HEK293 (cell line): ENCODE data around the gene GRN.

Source experiments
- ATF2 ChIP-seq: fragments of 450-650 bp; formaldehyde crosslinking; IDR thresholded peaks from 2 replicates; pipeline ENCODE4 v1.5.1; 2016; ENCODE audit warnings: missing biosample characterization, missing genetic modification characterization, low read depth
- CTCF ChIP-seq: fragments of 450-650 bp; formaldehyde crosslinking; IDR thresholded peaks from 2 replicates; pipeline ENCODE4 v1.5.1; 2016; ENCODE audit warnings: missing biosample characterization, missing genetic modification characterization
- OVOL3 ChIP-seq: fragments of 450-650 bp; formaldehyde crosslinking; IDR thresholded peaks from 2 replicates; pipeline ENCODE4 v1.5.1; 2016; ENCODE audit warnings: missing biosample characterization, missing genetic modification characterization
- ZNF174 ChIP-seq: fragments of 450-650 bp; formaldehyde crosslinking; IDR thresholded peaks from 2 replicates; pipeline ENCODE4 v1.5.0; 2017; ENCODE audit warnings: missing biosample characterization, mild to moderate bottlenecking, missing genetic modification characterization
- ZNF274 ChIP-seq, 2 experiments: fragments of 200-500 bp in 1 of 2; fragments of 450-650 bp in 1 of 2; sonication (Bioruptor generic) in 1 of 2; formaldehyde crosslinking in 1 of 2; IDR thresholded peaks; 2 replicates each; pipeline versions ENCODE4 v1.5.1 to v1.6.1; 2014 to 2016; ENCODE audit warnings: borderline replicate concordance in 1 of 2, inconsistent platforms in 1 of 2, low read length in 1 of 2, missing biosample characterization in 1 of 2, missing genetic modification characterization in 1 of 2
- ZNF354C ChIP-seq: fragments of 450-650 bp; formaldehyde crosslinking; IDR thresholded peaks from 2 replicates; pipeline ENCODE4 v1.5.1; 2016; ENCODE audit warnings: missing biosample characterization, missing genetic modification characterization, low read depth, borderline replicate concordance
- ZNF366 ChIP-seq: fragments of 450-650 bp; formaldehyde crosslinking; conservative IDR thresholded peaks from 2 replicates; pipeline ENCODE4 v1.5.1; 2016; ENCODE audit warnings: missing biosample characterization, missing genetic modification characterization
- ZNF433 ChIP-seq: fragments of 450-650 bp; formaldehyde crosslinking; IDR thresholded peaks from 2 replicates; pipeline ENCODE4 v1.5.1; 2016; ENCODE audit warnings: missing biosample characterization, missing genetic modification characterization, low read depth
- ZNF561 ChIP-seq: fragments of 450-650 bp; IDR thresholded peaks from 2 replicates; pipeline ENCODE4 v1.5.1; 2018; ENCODE audit warnings: missing biosample characterization, missing genetic modification characterization, borderline replicate concordance
- ZNF707 ChIP-seq: fragments of 450-650 bp; formaldehyde crosslinking; IDR thresholded peaks from 2 replicates; pipeline ENCODE4 v1.5.1; 2016; ENCODE audit warnings: missing biosample characterization, missing genetic modification characterization
- TF ChIP-seq, protein P1 (sequence below): fragments of 450-650 bp; IDR thresholded peaks from 2 replicates; pipeline ENCODE4 v1.5.1; 2018; ENCODE audit warnings: missing biosample characterization, missing genetic modification characterization

DNA sequence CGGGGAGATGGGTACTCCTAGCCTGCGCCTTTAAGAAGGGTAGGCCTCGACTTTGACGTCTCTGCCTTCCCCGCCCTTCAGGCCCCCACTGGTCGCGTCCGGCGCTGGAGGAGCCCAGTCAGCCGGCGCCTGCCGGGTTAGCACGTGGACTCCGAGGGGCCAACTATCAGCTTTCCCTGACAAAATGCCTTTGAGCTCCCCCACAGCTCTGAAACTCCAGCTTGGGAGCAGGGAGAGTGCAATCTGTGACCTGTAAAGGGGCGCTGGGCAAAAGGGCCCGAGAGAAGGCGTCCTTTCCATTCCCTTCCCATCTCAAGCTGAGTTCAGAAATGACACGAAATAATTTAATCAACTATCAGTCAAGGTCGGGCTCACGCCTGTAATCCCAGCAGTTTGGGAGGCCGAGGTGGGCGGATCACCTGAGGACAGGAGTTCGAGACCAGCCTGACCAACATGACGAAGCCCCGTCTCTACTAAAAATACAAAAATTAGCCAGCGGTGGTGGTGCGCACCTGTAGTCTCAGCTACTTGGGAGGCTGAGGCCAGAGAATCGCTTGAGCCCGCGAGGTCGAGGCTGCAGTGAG is 18.1 kb upstream of the GRN start:
- TF ChIP-seq ZNF366 (tag by site-specific recombination) (no peak), ZNF354C (tag by site-specific recombination) (no peak), OVOL3 (tag by site-specific recombination) (no peak), ATF2 (tag by site-specific recombination) (no peak), ZNF174 (no peak), ZNF433 (no peak), CTCF (tag by site-specific recombination) (no peak), ZNF707 (tag by site-specific recombination) (no peak), ZNF561 (tag by site-specific recombination) (no peak; the same call in 1 of the 2 replicates), ZNF274 (IDR thresholded peaks at IDR 0.05; ENCODE audit: low read length) (no peak), ZNF274 (tag by site-specific recombination; IDR thresholded peaks at IDR 0.05; ENCODE audit: borderline replicate concordance) (no peak)
- TF ChIP-seq, protein P1, sequence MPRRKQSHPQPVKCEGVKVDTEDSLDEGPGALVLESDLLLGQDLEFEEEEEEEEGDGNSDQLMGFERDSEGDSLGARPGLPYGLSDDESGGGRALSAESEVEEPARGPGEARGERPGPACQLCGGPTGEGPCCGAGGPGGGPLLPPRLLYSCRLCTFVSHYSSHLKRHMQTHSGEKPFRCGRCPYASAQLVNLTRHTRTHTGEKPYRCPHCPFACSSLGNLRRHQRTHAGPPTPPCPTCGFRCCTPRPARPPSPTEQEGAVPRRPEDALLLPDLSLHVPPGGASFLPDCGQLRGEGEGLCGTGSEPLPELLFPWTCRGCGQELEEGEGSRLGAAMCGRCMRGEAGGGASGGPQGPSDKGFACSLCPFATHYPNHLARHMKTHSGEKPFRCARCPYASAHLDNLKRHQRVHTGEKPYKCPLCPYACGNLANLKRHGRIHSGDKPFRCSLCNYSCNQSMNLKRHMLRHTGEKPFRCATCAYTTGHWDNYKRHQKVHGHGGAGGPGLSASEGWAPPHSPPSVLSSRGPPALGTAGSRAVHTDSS (tag by site-specific recombination), result no peak
